Uterus (tissue), 4 donors: ENCODE results near the gene KCNK18. TPM values are rescaled to one million over a fixed set of nuclear protein-coding genes. Genes with fewer than 3 reads are reported as not detected.

Experiments
- DNase-seq, 2 donors: peaks; one replicate each; pipeline ENCODE4 v3.0.0-alpha.2; 2019 to 2020
- H3K27ac ChIP-seq, 2 donors: fragments of 200-600 bp; sonication (generic); 1 replicate in 1 of 2; 2 replicates in 1 of 2; pipeline ENCODE4 v1.5.1; 2016 to 2018
- H3K27me3 ChIP-seq, 2 donors: fragments of 200-600 bp; sonication (generic); one replicate each; pipeline ENCODE4 v1.5.1; 2018 to 2019; ENCODE audit warnings: control low read depth in 1 of 2
- H3K36me3 ChIP-seq, 2 donors: fragments of 200-600 bp; sonication (generic); one replicate each; pipeline ENCODE4 v1.5.1; 2019; ENCODE audit warnings: control low read depth in 1 of 2
- H3K4me1 ChIP-seq, 2 donors: fragments of 200-600 bp; sonication (generic); one replicate each; pipeline ENCODE4 v1.5.1; 2018 to 2019; ENCODE audit warnings: control low read depth in 1 of 2
- H3K4me3 ChIP-seq, 2 donors: fragments of 200-600 bp; sonication (generic); 1 replicate in 1 of 2; 2 replicates in 1 of 2; pipeline ENCODE4 v1.5.1; 2018 to 2019; ENCODE audit warnings: mild to moderate bottlenecking in 1 of 2
- H3K9me3 ChIP-seq, 2 donors: fragments of 200-600 bp; sonication (generic); one replicate each; pipeline ENCODE4 v1.5.1; 2019; ENCODE audit warnings: control low read depth in 1 of 2
- POLR2A ChIP-seq, 2 donors: fragments of 450-650 bp; IDR thresholded peaks; one replicate each; pipeline ENCODE4 v1.6.1; 2016; ENCODE audit warnings: antibody characterized with exemption in 2 of 2, mild to moderate bottlenecking in 1 of 2, moderate library complexity in 1 of 2
- intact Hi-C: fragments of 100-400 bp; cut with DNase I; formaldehyde crosslinking; loops from one replicate; pipeline ENCODE4 v1.15.1; 2023; ENCODE audit warnings: low total_unique reads
- total RNA-seq, 4 donors: library from RNA; depleted of rRNA in 3 of 4; stranded (reverse); fragments of >200 nt in 3 of 4; gene quantifications; one replicate each; pipeline versions ENCODE4 v1.1.0 to v1.2.4, GENCODE V29; 2014 to 2023
- TF ChIP-seq, protein P1 (sequence below), 4 experiments: fragments of 200-600 bp in 2 of 4; fragments of 450-650 bp in 2 of 4; sonication (generic) in 2 of 4; IDR thresholded peaks; one replicate each; pipeline ENCODE4 v1.5.1; 2016 to 2019; ENCODE audit warnings: antibody characterized with exemption in 4 of 4, mild to moderate bottlenecking in 2 of 4, moderate library complexity in 1 of 4
- donor health status: DM: yes; HTN: yes; CAD: no.

Gene KCNK18
- total RNA-seq, 4 donors from 2014 or later, result not detected

DNA sequence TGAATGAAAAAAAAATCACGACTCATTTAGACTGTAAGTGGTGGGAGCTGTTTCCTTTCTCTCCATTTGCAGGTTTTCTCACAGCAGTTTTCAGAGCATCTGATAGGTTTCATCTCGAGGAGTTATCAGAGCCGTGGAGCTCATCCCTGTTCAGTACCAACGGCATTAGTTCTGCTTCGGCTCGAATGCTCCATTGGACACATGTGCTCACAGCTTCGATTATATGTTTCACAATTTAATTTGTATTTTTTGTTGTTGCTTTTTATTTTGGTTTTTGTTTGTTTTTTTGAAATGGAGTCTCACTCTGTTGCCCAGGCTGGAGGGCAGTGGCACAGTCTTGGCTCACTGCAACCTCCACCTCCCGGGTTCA, 45.2 kb downstream of the KCNK18 start:
- no peak for DNase-seq
- peaks cover 0 to 13% of the 10 kb centered on the region in 2 donors for H3K4me1 ChIP-seq
- H3K9me3 ChIP-seq, result no peaks in the 10 kb centered on the region
- no peak overlapping the region for H3K4me3 ChIP-seq
- intact Hi-C loops, result no loop called here
- no peaks in the 10 kb centered on the region for H3K36me3 ChIP-seq
- peaks cover 0 to 4% of the 10 kb centered on the region in 2 donors for H3K27me3 ChIP-seq
- TF ChIP-seq, protein P1, sequence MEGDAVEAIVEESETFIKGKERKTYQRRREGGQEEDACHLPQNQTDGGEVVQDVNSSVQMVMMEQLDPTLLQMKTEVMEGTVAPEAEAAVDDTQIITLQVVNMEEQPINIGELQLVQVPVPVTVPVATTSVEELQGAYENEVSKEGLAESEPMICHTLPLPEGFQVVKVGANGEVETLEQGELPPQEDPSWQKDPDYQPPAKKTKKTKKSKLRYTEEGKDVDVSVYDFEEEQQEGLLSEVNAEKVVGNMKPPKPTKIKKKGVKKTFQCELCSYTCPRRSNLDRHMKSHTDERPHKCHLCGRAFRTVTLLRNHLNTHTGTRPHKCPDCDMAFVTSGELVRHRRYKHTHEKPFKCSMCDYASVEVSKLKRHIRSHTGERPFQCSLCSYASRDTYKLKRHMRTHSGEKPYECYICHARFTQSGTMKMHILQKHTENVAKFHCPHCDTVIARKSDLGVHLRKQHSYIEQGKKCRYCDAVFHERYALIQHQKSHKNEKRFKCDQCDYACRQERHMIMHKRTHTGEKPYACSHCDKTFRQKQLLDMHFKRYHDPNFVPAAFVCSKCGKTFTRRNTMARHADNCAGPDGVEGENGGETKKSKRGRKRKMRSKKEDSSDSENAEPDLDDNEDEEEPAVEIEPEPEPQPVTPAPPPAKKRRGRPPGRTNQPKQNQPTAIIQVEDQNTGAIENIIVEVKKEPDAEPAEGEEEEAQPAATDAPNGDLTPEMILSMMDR (IDR thresholded peaks at IDR 0.05), result no peak
- no peak for TF ChIP-seq POLR2A (IDR thresholded peaks at IDR 0.05)
- H3K27ac ChIP-seq, result no peak overlapping the region

DNA sequence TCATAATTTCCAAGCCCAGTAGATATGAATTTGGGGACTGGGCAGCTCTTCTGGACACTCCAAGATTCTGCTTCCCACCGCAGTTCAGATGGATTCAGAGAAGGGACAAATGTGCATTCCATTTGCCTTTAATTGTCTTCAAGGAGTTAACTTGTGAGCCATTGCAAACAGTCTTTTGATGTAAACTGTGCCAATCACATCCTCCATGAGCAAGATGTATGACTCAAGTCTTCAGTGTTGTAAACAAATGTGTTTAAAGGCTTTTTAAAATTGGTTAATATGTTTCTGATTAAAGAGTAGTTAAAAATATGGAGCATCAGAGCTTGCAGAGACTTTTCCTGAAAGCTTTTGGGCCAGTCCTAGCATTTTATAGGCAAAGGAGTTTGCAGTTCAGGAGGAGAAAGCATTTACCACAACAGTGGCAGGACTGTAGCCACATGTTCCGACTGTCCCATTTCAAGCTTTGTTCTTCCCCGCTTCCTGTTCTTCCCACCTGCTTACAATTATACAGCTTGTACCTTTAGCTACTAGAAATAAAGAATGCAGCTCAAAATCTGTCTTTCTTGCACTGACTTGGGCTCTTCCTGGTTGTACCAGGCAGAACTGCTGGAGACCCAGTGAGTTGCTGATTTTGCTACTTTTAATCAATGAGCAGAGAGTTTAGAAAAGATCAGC, 49.8 kb downstream of the KCNK18 start:
- Histone ChIP-seq H3K9me3 (no peaks in the 10 kb centered on the region), H3K36me3 (no peaks in the 10 kb centered on the region), H3K4me1 (no peaks in the 10 kb centered on the region), H3K27me3 (no peaks in the 10 kb centered on the region), H3K4me3 (no peak overlapping the region), H3K27ac (no peak overlapping the region)
- intact Hi-C loops, result no loop called here
- DNase-seq, result no peak
- TF ChIP-seq, protein P1 (IDR thresholded peaks at IDR 0.05), result no peak
- no peak for TF ChIP-seq POLR2A (IDR thresholded peaks at IDR 0.05)

DNA sequence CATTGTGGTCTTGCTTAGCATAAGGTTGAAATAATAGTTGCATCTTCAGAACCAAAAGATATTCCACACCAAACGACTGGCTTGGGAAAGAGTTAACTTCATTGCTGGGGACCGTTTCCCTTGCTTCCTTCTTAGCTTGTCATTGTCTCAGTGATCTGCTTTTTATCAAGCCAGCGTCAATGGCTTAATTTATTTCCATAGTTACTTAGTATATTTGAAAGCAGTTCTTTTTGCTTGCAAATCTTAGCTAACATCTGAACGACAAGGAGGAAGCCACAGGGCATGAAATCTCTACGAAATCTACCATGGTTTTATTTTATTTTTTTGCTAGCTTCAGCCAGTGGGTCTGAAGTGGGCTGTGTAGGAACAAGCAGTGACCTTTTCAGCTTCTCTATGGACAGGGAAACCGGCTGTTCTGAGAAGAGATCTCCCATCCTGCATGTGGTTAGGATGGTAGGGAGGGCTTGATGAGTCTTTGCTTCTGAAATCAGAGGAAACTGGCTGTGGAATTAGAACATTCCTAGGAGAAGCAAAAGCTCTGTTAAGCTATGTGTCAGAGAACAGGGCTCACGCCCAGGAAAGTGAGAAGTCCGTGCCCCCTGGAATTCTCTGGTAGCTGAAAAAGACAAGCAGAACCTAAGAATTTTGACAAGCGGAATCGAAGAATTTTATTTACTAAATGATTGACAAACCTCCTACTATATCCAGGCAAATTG, 51.6 kb downstream of the KCNK18 start:
- no peaks in the 10 kb centered on the region for H3K36me3 ChIP-seq
- intact Hi-C loops, result no loop called here
- H3K27ac ChIP-seq, result no peak overlapping the region
- TF ChIP-seq, protein P1 (IDR thresholded peaks at IDR 0.05), result no peak
- TF ChIP-seq POLR2A (IDR thresholded peaks at IDR 0.05), result no peak
- DNase-seq, result no peak
- no peak overlapping the region for H3K4me3 ChIP-seq
- no peaks in the 10 kb centered on the region for H3K9me3 ChIP-seq
- no peaks in the 10 kb centered on the region for H3K27me3 ChIP-seq
- H3K4me1 ChIP-seq, result no peaks in the 10 kb centered on the region

DNA sequence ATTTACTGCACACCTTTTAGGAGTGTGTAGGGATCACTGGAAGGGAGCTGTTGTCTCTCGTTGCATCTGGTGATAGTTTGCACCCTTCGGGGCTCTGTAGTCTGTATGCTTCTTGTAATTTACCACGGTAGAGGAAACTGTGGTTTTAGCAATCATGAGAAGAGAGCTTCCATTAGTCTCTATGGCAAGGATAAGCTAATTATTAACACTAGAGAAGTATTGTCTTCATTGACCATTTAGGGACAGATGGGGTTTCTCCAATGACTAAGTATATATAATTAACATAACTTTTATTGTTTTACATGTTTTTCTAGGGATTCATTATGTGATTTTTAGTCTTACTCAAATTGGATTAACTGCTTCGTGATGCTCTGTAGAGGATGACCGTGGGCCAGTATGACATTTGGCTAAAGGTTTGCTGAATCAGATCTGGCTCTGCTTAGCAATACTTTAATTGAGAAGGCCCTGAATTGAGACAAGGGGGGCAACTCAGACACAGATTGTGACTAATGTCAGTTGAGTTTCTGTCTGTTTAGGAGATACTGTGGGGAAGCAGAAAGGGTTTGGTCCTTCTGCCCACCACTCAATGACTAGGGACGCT, 52.3 kb downstream of the KCNK18 start:
- H3K4me1 ChIP-seq, result no peaks in the 10 kb centered on the region
- intact Hi-C loops, result no loop called here
- H3K4me3 ChIP-seq, result no peak overlapping the region
- no peaks in the 10 kb centered on the region for H3K27me3 ChIP-seq
- TF ChIP-seq, protein P1 (IDR thresholded peaks at IDR 0.05), result no peak
- no peak for TF ChIP-seq POLR2A (IDR thresholded peaks at IDR 0.05)
- H3K27ac ChIP-seq, result no peak overlapping the region
- no peaks in the 10 kb centered on the region for H3K9me3 ChIP-seq
- no peak for DNase-seq
- H3K36me3 ChIP-seq, result no peaks in the 10 kb centered on the region

DNA sequence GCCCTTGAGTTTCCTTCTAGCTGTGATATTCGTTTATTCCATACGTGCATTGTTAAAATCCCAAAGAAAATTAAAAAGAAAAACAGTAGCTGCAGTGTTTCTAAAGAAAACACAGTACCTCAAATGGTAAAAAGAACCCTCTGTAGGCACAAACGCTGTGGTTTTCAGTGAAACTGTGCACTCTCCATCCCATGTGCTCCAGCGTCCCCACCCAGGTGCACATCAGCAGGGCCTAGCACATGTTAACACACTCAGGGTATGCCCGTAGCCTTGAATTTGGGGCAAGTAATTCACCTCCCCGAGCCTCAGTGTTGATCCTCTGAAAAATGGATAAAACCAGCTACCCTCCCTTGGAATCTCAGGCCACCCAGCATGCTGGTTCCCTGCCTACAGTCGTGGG, 53.1 kb downstream of the KCNK18 start:
- TF ChIP-seq, protein P1 (IDR thresholded peaks at IDR 0.05), result no peak
- no peak for TF ChIP-seq POLR2A (IDR thresholded peaks at IDR 0.05)
- Histone ChIP-seq H3K4me1 (no peaks in the 10 kb centered on the region), H3K9me3 (no peaks in the 10 kb centered on the region), H3K4me3 (no peak overlapping the region), H3K36me3 (no peaks in the 10 kb centered on the region), H3K27ac (no peak overlapping the region), H3K27me3 (no peaks in the 10 kb centered on the region)
- intact Hi-C loops, result no loop called here
- no peak for DNase-seq
